ENCODE results near the gene BEX1.

- no peak for TF ChIP-seq CTCF (conservative IDR thresholded peaks at IDR 0.05; ENCODE audit: low read depth, low read length)
- no peak for TF ChIP-seq EZH2 (IDR thresholded peaks at IDR 0.05; ENCODE audit: borderline replicate concordance, low read depth, low read length, poor library complexity, severe bottlenecking)
Measured at GRCh38 chrX:103052625-103053024, 11.3 kb downstream of the BEX1 start.

Data from A673 (cell line).